Activated B cell treated with CpG ODN at 0.5 μM for 24 hours (primary cell): ENCODE data around the gene AGXT2. TPM values are rescaled to one million over a fixed set of nuclear protein-coding genes. Genes with fewer than 3 reads are reported as not detected.

ENCODE experiments used
- ATAC-seq: fragments of 200-7000 bp; cut with Tn5 transposase; one replicate; pipeline ENCODE4 v1.10.0; 2021; ENCODE audit warnings: low read depth, mild to moderate bottlenecking, moderate library complexity
- CTCF ChIA-PET: fragments of 350-600 bp; sonication (Branson Sonifier 250); formaldehyde crosslinking; loops from one replicate; lab custom pipeline; 2021; ENCODE audit warnings: antibody characterized with exemption; lab: Charles Lee
- POLR2A ChIA-PET: fragments of 350-600 bp; sonication (Branson Sonifier 250); formaldehyde crosslinking; loops from one replicate; lab custom pipeline; 2021; ENCODE audit warnings: antibody characterized with exemption; lab: Charles Lee
- DNase-seq: peaks from one replicate; pipeline ENCODE4 v3.0.0; 2022
- H3K27ac Mint-ChIP-seq: one replicate; pipeline ENCODE4 v1.8.0; 2020; ENCODE audit warnings: mixed read lengths
- H3K27me3 Mint-ChIP-seq: one replicate; pipeline ENCODE4 v1.8.0; 2021; ENCODE audit warnings: mixed read lengths
- H3K36me3 Mint-ChIP-seq: one replicate; pipeline ENCODE4 v1.8.0; 2021; ENCODE audit warnings: low read depth, mixed read lengths
- H3K4me1 Mint-ChIP-seq: one replicate; pipeline ENCODE4 v1.8.0; 2021; ENCODE audit warnings: mixed read lengths
- H3K4me3 Mint-ChIP-seq: one replicate; pipeline ENCODE4 v1.8.0; 2020; ENCODE audit warnings: mild to moderate bottlenecking, mixed read lengths
- H3K9me3 Mint-ChIP-seq: one replicate; pipeline ENCODE4 v1.8.0; 2020; ENCODE audit warnings: mixed read lengths
- intact Hi-C: fragments of 100-400 bp; cut with micrococcal nuclease; formaldehyde crosslinking; loops from one replicate; pipeline ENCODE4 v1.15.1; 2024
- total RNA-seq: library from RNA; stranded (reverse); gene quantifications from 2 replicates; pipeline ENCODE4 v1.2.3, GENCODE V29; 2022
- TF ChIP-seq, protein P1 (sequence below): fragments of 200-600 bp; IDR thresholded peaks from one replicate; pipeline ENCODE4 v1.8.0; 2022; ENCODE audit warnings: antibody characterized with exemption, mild to moderate bottlenecking

The AGXT2 gene
- total RNA-seq, 1 donor from 2014 or later: not detected

DNA sequence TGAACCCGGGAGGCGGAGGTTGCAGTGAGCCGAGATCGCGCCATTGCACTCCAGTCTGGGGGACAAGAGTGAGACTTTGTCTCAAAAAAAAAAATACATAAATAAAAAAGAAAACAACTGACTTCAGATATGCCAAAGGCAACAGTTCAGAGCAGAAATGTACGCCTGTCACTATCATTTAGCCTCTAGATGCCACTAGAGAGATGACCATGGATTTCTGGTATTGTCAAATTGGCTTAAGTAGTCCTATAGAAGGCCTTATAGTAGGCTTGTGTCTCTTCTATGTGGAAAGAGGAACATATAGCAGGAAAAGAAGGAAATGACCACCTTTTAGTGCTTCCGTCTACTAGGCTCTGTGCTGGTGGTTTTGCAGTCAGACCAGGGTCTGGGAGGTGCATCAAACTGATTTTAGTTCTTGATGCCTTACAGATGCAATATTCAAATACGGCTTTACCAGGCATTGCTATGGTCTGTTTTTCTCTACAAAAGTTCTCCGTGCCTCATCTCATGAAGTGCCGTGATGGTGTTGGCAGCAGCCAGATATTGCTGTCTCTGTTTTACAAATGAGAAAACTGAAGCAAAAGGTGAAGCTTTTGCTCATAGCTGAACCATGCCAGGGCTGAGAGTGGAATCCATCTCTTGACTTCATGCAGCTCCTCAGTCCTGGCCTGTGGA is 17.2 kb downstream of the AGXT2 start:
- no peaks in the 10 kb centered on the region for H3K9me3 Mint-ChIP-seq
- ATAC-seq: no peak
- H3K27me3 Mint-ChIP-seq: peaks cover 6% of the 10 kb centered on the region
- no peak overlapping the region for H3K4me3 Mint-ChIP-seq
- TF ChIP-seq, protein P1, sequence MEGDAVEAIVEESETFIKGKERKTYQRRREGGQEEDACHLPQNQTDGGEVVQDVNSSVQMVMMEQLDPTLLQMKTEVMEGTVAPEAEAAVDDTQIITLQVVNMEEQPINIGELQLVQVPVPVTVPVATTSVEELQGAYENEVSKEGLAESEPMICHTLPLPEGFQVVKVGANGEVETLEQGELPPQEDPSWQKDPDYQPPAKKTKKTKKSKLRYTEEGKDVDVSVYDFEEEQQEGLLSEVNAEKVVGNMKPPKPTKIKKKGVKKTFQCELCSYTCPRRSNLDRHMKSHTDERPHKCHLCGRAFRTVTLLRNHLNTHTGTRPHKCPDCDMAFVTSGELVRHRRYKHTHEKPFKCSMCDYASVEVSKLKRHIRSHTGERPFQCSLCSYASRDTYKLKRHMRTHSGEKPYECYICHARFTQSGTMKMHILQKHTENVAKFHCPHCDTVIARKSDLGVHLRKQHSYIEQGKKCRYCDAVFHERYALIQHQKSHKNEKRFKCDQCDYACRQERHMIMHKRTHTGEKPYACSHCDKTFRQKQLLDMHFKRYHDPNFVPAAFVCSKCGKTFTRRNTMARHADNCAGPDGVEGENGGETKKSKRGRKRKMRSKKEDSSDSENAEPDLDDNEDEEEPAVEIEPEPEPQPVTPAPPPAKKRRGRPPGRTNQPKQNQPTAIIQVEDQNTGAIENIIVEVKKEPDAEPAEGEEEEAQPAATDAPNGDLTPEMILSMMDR: no peak
- CTCF ChIA-PET: no interaction called here
- H3K27ac Mint-ChIP-seq: no peak overlapping the region
- DNase-seq: no peak
- POLR2A ChIA-PET: no interaction called here
- intact Hi-C loops: no loop called here
- no peaks in the 10 kb centered on the region for H3K36me3 Mint-ChIP-seq
- no peaks in the 10 kb centered on the region for H3K4me1 Mint-ChIP-seq

DNA sequence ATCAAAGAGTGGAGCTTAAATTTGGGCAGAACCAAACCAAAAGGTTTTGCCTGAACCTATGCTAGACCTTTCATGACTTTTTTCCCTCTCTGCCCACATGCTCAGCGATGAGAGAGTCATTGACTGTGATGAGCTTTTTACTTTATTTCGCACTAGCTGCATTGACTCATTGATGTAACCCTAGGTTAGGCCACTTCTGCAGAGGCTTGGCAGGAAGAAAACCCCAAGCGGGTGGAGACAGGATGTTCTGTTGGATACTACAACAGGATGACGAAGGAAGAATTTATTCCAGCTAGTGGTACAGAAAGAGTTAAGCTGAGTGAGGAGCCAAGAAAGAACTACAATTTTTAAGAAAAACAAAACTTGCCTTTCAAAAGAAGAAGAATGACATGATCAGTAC is 18.4 kb downstream of the AGXT2 start:
- H3K9me3 Mint-ChIP-seq: no peaks in the 10 kb centered on the region
- intact Hi-C loops: no loop called here
- CTCF ChIA-PET: no interaction called here

DNA sequence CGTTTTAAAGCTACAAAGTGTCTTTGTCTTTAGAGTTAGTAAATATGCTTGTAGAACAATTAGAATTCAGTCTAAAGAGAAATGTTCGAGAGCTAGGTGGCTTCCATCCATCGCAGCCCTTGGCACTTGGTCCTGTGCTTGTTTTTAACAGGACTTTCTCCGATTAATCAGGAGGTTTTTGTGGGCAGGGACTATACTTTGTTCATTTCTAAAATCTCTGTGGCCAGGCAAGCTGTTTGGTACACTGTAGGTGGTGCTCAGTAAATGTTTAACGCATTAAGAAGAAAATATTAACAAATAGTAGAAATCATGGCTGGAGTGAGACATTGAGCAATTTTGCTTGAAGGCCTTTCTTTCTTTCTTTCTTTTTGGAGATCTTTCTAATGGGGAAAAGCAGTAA is 20.8 kb downstream of the AGXT2 start:
- DNase-seq: no peak
- Mint-ChIP-seq H3K36me3 (no peaks in the 10 kb centered on the region), H3K4me3 (no peak overlapping the region), H3K27ac (no peak overlapping the region), H3K9me3 (no peaks in the 10 kb centered on the region), H3K27me3 (peaks cover 2% of the 10 kb centered on the region), H3K4me1 (no peaks in the 10 kb centered on the region)
- no peak for ATAC-seq
- TF ChIP-seq, protein P1: no peak
- CTCF ChIA-PET: no interaction called here
- intact Hi-C loops: no loop called here
- POLR2A ChIA-PET: no interaction called here

More for the DNA sequence above, 18.4 kb downstream of the AGXT2 start:
- Mint-ChIP-seq H3K4me1 (no peaks in the 10 kb centered on the region), H3K27ac (no peak overlapping the region), H3K36me3 (no peaks in the 10 kb centered on the region), H3K4me3 (no peak overlapping the region), H3K27me3 (peaks cover 2% of the 10 kb centered on the region)
- no peak for DNase-seq
- TF ChIP-seq, protein P1: no peak
- ATAC-seq: no peak
- POLR2A ChIA-PET: no interaction called here

DNA sequence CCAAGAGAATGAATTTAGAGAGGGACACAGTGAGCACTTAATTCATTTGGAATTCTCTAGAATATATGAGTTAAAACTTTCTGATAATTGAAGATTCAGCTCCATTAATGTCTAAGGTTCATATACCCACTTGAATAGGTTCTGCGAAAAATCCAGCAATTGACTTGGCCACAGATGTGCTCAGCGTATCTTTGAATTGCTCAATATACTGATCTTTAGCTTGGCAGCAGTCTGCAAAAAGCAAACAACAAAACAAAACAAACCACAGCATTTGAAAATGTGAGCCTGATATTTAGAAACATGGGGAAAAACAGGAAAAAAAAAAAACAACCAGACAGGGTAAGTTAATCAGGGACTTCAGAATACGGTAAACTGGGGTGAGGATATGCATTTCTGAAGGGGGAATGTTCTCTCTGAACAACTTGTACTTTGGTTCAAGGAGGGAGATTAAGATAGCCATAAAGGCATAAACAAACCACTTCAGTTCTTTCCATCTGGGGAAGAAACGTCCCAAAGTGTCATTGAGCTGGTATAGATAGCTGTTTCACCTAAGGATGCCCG is 21.4 kb downstream of the AGXT2 start:
- ChIA-PET POLR2A (no interaction called here), CTCF (no interaction called here)
- Mint-ChIP-seq H3K36me3 (no peaks in the 10 kb centered on the region), H3K4me1 (no peaks in the 10 kb centered on the region), H3K4me3 (no peak overlapping the region), H3K27me3 (peaks cover 2% of the 10 kb centered on the region), H3K9me3 (no peaks in the 10 kb centered on the region), H3K27ac (no peak overlapping the region)
- TF ChIP-seq, protein P1: no peak
- ATAC-seq (no peak), DNase-seq (no peak)
- intact Hi-C loops: no loop called here

DNA sequence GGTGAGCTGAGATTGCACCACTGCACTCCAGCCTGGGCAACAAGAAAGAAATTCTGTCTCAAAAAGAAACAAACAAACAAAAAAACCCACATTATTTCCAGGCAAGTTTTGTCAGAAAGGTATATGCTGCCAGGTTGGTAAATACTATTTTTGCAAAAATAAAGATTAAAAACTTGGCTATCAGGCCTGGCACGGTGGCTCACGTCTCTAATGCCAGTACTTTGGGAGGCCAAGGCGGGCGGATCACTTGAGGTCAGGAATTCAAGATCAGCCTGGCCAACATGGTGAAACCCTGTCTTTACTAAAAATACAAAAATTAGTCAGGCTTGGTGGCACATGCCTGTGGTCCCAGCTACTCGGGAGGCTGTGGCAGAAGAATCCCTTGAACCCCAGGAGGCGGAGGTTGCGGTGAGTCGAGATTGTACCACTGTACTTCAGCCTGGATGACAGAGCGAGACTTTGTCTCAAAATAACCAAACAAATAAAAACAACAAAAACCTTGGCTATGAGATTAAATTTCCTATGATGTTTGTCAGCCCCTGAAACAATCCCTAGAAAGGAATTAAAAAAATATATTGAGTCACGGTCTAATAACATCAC is 22.7 kb downstream of the AGXT2 start:
- no peak overlapping the region for H3K4me3 Mint-ChIP-seq
- intact Hi-C loops: no loop called here
- TF ChIP-seq, protein P1: no peak
- H3K9me3 Mint-ChIP-seq: no peaks in the 10 kb centered on the region
- no peaks in the 10 kb centered on the region for H3K4me1 Mint-ChIP-seq
- H3K27ac Mint-ChIP-seq: no peak overlapping the region
- no peak for ATAC-seq
- peaks cover 2% of the 10 kb centered on the region for H3K27me3 Mint-ChIP-seq
- no peak for DNase-seq
- POLR2A ChIA-PET: no interaction called here
- CTCF ChIA-PET: no interaction called here
- no peaks in the 10 kb centered on the region for H3K36me3 Mint-ChIP-seq
